DOHH2 (cell line): Measurements from ENCODE around the gene PCP4L1.

ENCODE experiments used
- EZH2phosphoT487 ChIP-seq: fragments of 200-600 bp; sonication (generic); IDR thresholded peaks from 2 replicates; pipeline ENCODE4 v1.6.1; 2017; ENCODE audit warnings: borderline replicate concordance, mild to moderate bottlenecking, antibody characterized with exemption, low read length, moderate library complexity, mixed read lengths
- TF ChIP-seq, protein P1 (sequence below): fragments of 200-600 bp; sonication (generic); IDR thresholded peaks from one replicate; pipeline ENCODE4 v1.5.1; 2014; ENCODE audit warnings: antibody characterized with exemption, mild to moderate bottlenecking, low read depth, low read length; ENCODE audit not compliant: poor library complexity, severe bottlenecking

DNA sequence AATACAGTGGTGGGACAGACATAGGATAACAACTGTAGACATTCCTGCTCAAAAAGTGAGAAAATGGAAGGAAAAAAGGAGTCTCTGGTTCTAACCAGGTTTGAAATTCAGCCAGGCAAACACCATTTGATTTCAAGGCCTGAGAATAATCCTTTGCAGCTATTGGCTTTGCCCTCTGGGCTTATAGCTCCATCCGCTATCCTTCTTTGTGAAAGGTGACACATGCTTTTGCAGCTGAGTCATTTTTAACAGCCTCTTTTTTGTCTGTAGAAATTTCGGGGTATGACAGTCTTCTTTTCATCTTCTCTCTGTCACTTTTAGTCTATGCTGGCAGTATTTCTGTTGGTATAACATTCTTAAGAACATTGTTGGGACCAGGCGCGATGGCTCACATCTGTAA is 71.8 kb downstream of the PCP4L1 start:
- TF ChIP-seq, protein P1, sequence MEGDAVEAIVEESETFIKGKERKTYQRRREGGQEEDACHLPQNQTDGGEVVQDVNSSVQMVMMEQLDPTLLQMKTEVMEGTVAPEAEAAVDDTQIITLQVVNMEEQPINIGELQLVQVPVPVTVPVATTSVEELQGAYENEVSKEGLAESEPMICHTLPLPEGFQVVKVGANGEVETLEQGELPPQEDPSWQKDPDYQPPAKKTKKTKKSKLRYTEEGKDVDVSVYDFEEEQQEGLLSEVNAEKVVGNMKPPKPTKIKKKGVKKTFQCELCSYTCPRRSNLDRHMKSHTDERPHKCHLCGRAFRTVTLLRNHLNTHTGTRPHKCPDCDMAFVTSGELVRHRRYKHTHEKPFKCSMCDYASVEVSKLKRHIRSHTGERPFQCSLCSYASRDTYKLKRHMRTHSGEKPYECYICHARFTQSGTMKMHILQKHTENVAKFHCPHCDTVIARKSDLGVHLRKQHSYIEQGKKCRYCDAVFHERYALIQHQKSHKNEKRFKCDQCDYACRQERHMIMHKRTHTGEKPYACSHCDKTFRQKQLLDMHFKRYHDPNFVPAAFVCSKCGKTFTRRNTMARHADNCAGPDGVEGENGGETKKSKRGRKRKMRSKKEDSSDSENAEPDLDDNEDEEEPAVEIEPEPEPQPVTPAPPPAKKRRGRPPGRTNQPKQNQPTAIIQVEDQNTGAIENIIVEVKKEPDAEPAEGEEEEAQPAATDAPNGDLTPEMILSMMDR, result no peak
- TF ChIP-seq EZH2phosphoT487, result no peak
